Testis (tissue), 2 donors: ENCODE results near the gene NOS1AP.

Experiments
- CTCF ChIP-seq, 3 experiments: fragments of 450-650 bp in 2 of 3; fragments of 200-600 bp in 1 of 3; sonication (generic) in 1 of 3; IDR thresholded peaks; one replicate each; pipeline ENCODE4 v1.5.1; 2016 to 2019; ENCODE audit warnings: antibody characterized with exemption in 3 of 3, mild to moderate bottlenecking in 2 of 3, moderate library complexity in 1 of 3
- POLR2A ChIP-seq: fragments of 450-650 bp; IDR thresholded peaks from one replicate; pipeline ENCODE4 v1.6.1; 2017; ENCODE audit warnings: antibody characterized with exemption, mild to moderate bottlenecking, moderate library complexity

GRCh38 chr1:162251102-162251501 lies 181.6 kb downstream of the NOS1AP start:
- TF ChIP-seq CTCF (IDR thresholded peaks at IDR 0.05) (no peak), POLR2A (no peak)
